Stimulated activated CD4-positive, alpha-beta T cell treated with anti-CD3 and anti-CD28 coated beads, Interleukin-2, amount 100 ng/mL, for 4 hours (primary cell): Measurements from ENCODE around the gene KRTAP20-3.

Source experiments
- DNase-seq: peaks from one replicate; pipeline ENCODE4 v3.0.0-alpha.2; 2020; ENCODE audit warnings: low read depth

The KRTAP20-3 gene

GRCh38 chr21:30684506-30684905 is 41.8 kb downstream of the KRTAP20-3 start:
- no peak for DNase-seq

- no peak for DNase-seq
These were observed 47.2 kb downstream of the KRTAP20-3 start for GRCh38 chr21:30689822-30690221.
